OCI-M2 (cell line): Measurements from ENCODE around the gene SLC35G1.

Experiments used
- DNase-seq: peaks from one replicate; lab custom pipeline; 2025; ENCODE audit not compliant: unreplicated experiment; lab: John Stamatoyannopoulos, UW

The SLC35G1 gene, protein sequence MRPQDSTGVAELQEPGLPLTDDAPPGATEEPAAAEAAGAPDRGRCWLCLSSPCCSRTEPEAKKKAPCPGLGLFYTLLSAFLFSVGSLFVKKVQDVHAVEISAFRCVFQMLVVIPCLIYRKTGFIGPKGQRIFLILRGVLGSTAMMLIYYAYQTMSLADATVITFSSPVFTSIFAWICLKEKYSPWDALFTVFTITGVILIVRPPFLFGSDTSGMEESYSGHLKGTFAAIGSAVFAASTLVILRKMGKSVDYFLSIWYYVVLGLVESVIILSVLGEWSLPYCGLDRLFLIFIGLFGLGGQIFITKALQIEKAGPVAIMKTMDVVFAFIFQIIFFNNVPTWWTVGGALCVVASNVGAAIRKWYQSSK

DNA sequence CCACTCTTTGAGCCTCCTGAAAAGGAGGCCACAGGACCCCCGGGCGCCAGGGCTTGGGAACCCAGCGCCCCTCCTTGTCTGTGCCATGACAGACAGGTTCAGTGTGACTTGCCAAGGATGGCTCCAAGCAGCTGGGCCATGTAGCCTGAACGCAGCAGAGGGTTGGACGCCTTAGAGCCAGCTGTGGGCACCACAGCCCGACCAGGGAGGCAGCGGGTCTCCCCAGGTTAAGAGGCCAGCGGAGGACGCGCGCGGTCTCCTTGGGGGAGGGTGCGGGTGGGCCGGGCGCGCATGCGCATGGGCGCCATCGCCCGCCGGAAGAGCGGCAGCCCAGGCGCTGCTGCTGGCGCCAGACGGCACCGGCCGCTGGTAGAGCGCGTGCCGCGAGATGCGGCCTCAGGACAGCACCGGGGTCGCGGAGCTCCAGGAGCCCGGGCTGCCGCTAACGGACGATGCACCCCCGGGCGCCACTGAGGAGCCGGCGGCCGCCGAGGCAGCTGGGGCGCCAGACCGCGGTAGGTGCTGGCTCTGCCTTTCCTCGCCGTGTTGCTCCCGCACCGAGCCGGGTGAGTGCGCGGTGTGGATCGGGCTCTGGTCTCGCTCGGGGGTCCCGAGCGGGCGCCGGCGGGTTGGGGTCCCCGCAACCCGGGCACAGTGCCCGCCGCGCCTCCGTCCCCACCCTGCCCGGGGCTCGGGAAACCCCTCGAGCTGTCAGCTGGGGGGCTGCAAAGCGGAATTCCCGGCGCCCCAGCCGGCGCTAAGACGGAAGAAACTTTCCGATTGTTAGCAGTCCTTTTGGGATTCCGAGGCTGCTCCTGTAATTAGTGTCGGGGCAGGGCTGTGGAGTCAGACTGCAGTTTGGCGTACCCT lies at the start of gene SLC35G1:
Gene SLC35G1 (plus strand): TSS at position 333 of the 870 bp plus-strand sequence. CDS start 56 bp downstream, at position 389.
- DNase-seq = no peak

DNA sequence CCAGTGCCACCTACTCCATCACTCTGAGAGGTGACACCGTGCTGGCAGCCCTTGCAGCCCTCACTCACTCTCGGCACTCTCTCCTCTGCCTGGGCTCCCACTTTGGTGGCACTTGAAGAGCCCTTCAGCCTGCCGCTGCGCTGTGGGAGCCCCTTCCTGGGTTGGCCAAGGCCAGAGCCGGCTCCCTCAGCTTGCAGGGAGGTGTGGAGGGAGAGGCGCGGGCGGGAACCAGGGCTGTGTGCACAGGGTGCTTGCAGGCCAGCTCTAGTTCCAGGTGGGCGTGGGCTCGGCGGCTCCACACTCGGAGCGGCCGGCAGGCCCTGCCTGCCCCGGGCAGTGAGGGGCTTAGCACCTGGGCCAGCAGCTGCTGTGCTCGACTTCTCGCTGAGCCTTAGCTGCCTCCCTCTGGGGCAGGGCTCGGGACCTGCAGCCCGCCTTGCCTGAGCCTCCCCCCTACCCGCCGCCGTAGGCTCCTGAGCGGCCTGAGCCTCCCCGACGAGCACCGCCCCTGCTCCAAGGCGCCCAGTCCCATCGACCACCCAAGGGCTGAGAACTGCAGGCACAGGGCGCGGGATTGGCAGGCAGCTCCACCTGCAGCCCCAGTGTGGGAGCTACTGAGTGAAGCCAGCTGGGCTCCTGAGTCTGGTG lies 48.7 kb upstream of the SLC35G1 start:
- DNase-seq = no peak

DNA sequence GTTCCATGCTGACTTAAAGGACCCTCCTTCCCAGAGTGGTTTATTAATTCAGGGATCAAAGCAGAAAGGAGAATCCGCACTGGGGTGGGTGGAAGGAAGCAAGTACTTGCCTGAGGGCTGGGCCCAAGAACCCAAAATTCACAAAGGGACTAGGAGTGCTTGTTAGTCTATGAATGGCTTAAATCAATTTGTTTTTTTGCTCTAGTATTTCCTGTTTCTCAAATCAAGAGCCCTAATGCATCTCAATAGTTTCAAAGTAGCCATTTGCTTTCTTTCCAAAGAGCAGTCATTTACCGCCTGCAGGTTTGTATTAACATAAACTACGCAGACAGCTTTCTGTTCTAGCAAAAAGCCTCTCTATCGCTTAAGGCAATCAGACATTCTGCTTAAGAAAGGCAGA lies 44.2 kb upstream of the SLC35G1 start:
- no peak for DNase-seq

DNA sequence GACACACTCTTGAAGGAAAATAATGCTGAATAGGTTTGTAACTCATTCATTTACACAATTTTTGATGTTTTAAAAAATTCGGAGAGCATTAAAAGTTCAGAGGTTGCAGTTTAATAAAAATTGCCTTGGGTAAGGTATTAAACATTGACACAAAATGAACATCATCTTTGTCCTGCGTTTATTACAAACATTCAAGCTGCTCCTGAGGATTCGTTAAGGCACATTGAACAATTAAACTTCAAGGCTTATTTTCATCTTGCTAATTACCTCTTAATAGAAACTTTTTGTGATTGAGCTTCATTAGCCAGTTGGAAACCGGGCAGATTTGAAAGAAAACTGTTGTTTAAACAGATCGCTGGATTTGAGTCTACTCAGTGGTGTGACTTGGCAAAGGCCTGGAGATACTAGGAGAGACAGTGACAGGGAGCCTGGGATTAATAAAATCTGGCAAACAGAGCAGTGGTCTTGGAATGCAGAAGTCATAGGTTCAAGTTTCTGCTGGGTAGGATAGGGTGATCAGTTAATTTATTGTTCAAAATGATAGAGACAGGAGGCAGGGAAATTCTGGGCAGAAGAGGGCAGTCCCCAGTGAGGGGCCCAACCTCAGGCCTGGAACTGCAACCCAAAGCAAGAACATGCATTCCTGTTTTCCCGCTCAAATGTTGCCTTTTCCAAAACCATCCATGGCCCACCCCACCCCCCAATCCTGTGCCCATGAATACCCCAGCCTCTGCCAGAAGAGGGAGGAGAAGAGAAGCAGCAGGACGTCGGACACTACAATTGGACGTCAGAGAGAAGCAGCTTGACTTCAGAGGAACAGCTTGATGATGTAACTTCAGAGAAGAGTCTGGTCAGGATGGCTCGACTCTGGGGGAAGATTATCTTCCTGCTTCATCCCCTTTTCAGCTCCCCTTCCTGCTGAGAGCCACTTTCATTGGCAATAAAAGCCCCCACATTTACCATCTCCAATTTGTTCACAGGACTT lies 43.5 kb upstream of the SLC35G1 start:
- DNase-seq = no peak

DNA sequence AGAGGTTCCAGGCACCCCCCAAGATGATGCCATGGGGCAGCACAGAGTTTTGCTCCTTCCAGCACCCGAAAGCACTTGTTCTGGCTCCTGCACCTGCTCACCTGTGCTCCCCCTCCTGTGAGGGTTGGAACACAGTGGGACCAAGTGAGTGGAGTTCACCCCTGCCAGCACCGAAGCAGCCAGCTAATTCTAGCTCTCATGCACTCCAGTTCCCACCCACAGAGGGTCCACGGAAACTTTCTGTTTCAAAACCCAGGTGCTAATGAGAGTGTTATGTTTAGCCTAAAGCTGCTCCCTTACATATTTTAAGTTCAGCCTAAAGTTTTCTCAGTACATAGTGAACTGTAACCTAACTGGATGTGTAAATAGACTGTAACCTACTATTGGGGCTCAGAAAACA lies 42.6 kb upstream of the SLC35G1 start:
- no peak for DNase-seq

DNA sequence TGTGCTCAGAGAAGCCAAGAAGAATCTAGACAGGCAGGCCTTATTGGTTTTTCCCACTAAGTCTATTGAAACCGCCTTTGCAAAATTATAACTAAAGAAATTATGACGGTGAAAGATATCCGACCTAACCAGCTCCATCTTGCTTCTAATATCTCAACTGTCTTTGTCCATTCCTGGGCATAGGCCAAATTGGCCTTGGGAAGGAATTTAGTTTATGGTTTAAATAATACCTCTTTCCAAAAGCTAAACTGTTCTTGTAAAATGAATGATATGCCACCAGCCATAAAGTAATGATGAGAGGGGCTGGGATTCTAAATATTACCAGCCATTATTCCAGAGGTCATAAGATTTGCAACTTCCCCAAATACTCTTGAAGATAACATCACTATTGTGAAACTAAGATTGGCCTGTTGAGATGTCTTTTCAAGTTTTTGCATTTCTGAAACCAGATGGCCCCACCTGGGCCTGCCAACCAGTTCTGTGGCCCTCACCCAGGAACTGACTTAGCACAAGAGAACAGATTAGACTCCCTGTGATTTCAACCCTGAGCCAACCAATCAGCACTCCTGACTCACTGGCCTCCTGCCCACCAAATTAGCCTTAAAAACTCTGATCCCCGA lies 41.2 kb upstream of the SLC35G1 start:
- DNase-seq = no peak

DNA sequence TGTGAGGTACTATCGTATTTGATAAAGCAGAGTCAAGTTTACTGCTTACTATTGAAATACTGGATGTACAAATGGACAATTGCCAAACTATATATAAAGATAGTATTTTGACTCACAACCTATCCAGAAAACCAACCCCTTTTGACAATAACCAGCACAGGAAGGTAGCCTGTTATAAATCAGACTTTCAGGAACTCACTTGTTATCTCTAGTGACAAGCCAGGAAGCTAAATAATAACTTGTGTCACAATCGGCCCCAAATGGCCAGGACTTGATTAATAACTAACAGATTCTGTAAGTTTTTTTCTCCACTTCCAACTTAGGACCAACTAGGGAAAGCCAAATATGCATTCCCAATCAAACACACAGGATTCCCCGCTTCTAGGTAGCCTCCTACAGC lies 38.8 kb upstream of the SLC35G1 start:
- no peak for DNase-seq

DNA sequence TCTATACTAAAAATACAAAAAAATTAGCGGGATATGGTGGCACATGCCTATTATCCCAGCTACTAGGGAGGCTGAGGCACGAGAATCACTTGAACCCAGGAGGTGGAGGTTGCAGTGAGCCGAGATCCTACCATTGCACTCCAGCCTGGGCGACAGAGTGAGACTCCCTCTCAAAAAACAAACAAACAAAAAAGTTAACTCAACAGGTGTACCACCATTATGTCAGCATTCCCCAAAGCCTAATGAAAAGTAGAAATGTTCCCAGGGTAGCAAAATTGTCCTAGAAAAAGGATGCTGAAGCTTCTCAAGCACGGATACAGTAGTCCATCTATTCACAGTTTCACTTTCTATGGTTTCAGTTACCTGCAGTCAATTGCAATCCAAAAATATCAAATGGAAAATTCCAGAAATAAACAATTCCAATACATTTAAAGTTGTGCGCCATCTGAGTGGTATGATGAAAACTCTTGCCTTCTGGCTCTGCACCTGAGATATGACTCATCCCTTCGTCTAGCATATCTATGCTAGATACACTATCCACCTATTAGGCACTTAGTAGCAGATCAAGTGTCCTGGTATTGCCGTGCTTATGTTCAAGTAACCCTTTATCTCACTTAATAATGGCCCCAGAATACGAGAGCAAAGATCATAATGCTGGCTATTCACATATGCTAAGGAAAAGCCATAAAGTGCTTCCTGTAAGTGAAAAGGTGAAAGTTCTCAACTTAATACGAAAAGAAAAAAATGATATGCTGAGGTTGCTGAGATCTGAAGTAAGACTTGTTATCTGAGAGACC lies 37.2 kb upstream of the SLC35G1 start:
- DNase-seq = no peak

DNA sequence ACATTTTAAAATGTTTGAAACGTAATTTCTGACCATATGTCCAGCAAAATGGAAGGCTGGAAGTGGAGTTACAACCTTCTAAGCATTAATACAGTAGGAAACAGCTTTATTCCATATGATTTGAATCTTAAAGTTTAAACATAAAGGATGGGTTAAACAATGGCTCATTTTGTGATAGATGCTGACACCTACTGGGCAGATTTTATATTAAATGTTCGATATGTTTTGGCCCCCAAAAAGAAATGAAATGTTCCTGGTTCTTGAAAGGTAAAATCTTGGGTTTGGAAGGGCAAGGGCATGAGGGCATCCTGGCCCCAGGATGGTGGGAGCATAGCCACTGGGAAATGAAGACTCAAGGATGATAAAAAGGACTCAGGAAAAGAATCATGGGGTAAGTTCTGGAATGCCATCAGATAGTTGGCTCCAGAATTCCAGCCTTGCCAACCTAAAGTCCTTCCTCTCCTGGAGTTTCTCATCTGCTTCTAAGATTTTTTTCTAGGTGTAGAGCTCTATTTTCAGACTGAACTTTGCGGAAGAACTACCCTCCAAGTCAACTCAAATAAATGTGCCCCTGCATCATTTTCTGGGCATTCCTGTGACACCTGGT lies 34.6 kb upstream of the SLC35G1 start:
- no peak for DNase-seq

DNA sequence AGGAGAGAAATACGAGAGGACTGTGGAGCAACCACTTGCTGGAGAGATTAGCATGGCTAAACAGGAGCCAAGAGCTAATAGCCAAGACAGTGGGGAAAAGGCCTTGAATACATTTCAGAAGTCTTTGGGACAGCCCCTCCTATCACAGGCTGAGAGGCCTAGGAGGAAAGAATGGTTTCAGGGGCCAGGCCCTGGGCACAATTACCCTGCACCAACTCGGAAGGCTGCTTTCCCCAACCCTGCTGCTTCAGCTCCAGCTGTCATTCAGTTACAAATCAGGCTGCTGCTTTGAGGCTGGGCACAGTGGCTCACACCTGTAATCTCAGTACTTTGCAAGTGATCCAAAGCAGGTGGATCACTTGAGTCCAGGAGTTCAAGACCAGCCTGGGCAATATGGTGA lies 32.0 kb upstream of the SLC35G1 start:
- no peak for DNase-seq

DNA sequence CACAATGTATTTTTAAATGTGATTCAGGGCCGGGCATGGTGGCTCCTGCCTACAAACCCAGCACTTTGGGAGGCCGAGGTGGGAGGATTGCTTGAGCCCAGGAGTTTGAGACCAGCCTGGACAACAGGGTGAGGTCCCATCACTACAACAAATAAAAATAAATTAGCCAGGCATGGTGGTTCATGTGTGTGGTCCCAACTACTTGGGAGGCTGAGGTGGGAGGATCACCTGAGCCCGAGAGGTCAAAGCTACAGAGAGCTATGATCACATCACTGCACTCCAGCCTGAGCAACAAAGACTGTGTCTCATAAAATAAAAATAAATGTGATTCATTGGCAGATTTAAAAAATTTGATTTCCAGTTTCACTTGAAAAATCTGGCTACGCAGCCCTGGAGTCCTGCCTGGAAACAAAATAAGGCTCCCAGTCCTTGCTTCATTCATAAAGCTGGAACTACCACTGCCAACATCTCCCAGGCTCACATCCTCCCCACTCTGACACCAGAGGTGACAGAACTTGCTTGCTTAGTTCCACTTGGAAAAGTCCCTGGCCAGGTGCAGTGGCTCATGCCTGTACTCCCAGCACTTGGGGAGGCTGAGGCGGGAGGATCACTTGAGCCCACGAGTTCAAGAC lies 27.9 kb upstream of the SLC35G1 start:
- no peak for DNase-seq

DNA sequence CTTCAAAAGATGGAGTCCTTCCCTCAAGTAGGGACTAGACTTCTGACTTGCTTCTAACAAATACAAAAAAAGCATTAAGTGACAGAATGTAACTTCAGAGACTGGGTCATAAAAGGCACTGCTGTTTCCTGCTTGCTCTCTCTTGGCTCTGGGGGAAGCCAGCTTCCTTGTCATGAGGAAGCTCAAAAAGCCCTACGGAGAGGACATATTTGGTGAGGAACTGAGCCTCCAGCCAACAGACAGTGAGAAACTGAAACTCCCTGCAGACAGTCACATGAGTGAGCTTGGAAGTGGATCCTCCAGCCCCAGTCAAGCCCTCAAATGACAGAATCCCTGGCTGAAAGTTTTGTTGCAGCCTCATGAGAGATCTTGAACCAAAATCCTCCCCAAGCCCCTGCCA lies 26.3 kb upstream of the SLC35G1 start:
- DNase-seq = no peak

DNA sequence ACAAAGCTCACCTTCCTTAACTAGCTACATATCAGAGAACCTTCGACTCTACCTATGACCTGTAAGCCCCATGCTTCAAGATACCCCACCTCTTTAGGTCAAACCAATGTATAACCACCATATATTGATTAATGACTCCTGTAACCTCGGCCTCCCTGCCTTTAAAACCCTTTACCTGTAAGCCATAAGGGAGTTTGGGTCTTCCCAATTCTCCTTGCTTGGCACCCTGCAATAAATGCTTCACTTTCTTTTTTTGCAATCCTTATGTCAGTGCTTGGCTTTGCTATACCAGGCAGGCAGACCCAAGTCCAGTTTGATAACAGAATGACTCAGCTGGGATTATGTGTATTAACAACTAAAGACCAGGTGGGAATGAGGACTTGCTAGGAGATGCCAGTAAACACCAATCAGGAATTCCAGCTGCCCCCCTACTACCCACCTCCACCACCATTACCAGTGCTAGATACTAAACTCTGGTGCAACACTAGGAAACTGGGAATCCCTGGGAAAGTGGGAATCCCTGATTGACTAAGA lies 22.0 kb upstream of the SLC35G1 start:
- DNase-seq = no peak

DNA sequence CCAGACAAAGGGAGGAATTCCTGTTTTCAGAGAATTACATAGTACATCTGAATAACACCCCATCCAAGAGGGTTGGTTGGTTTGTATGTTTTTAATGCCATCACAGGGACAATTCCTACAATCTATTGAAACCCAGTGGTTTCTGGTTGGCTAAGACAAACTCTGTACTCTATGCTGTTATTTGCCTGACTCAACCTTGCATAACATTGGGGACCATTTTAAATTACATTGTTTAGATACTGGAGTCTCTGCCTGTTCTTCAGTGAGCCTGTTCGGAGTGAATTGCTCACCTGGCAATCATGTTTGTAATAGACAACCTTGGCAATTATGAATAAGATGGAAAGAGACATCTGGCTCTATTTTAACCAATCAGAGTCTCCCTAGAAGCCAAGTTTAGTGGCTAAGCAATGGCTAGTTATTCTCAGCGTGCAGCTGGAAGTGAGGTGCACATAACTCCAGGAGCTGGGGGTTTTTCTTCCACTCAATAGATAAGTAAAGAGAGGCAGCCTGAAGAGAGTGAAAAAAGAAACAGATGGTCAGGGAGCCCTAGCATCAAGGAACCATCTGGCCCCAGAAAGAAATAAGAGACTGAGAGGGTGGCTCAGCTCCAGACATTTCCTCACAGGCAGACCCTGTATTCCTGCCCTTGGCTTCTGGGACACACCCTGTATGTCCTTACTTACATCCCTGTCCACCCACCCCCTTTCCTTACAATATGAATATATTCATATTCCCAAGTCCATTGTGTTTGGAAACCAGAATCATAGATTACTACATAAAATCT lies 21.2 kb upstream of the SLC35G1 start:
- DNase-seq = no peak

DNA sequence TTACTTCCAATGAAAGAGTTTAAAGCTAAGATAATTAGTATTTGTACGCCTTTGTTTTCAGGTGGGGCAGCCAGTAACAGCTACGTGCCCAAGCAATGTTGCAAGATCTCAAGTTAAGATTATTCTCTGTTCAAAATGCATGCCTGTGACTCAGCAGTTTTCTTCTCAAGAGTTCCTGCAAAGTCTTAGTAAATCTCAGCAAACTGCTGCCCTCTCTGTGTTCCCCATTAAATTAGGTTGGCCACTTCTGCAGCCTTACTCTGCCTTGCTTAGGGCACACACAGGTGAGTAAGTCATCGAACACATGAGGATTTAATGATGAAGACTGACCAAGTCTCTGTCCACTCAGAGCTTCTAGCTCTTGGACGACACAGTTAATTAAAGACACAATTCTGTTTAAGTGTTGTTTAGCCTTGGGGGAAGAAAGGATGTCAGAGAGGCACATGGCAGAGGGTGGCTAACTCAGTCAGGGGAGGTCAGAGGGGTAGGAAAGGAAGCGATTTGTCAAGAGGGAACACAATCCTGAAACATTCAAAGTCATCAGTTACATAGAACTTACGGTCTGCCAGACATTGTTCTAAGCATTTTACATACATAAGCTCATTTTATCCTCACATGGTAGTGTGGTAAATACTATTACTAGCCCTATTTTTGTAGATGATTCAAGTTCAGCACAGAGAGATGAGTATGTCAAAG lies 20.2 kb upstream of the SLC35G1 start:
- DNase-seq = no peak

DNA sequence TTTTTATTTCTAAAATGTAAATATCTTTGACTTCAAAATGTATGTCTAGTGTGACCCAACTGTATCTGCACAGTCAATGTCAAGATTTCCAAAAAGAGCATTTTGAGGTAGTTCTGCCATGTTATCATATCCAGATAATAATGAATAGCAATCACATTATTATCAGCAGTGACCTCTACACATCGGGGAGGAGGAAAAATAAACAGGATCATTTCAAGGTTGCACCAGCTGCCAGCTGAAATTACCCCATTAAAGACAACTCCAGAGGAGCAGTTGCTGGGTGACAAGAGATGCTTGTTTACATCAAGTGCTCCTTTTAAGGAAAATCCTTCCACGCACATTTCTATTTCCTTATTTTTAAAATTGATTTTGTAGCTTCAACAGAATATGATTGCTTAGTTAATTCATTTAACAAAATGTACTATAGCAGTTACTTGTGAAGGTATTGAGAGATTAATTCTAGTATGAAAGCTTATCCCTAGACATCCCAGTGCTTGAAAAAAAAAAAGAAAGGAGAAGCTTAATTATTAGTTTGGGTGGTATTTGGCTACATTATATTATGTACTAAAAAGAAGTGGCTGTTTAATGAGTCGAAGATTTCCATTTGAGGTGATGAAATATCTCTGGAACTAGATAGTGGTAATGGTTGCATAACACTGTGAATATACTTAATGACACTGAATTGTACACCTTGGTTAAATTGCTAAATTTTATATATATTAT lies 19.3 kb upstream of the SLC35G1 start:
- DNase-seq = no peak
